Vagina (tissue), 2 donors: ENCODE measurements around the gene ZBED1. TPM values are rescaled to one million over a fixed set of nuclear protein-coding genes. Genes with fewer than 3 reads are reported as not detected.
"Not testable (repeated sequence)": the region's sequence is repeated elsewhere in the genome, so short reads cannot be mapped to it uniquely, and the experiment has no call there.

ENCODE experiments used
- DNase-seq, 2 donors: peaks; one replicate each; pipeline ENCODE4 v3.0.0-alpha.2; 2017; ENCODE audit errors: extremely low spot score in 2 of 2
- H3K27ac ChIP-seq: fragments of 200-600 bp; sonication (generic); one replicate; pipeline ENCODE4 v1.5.1; 2019
- H3K27me3 ChIP-seq: fragments of 200-600 bp; sonication (generic); one replicate; pipeline ENCODE4 v1.5.1; 2019
- H3K36me3 ChIP-seq, 2 donors: fragments of 200-600 bp; sonication (generic); one replicate each; pipeline ENCODE4 v1.5.1; 2017 to 2019
- H3K4me1 ChIP-seq: fragments of 200-600 bp; sonication (generic); one replicate; pipeline ENCODE4 v1.5.1; 2019
- H3K4me3 ChIP-seq, 2 donors: fragments of 200-600 bp; sonication (generic); 1 replicate in 1 of 2; 2 replicates in 1 of 2; pipeline ENCODE4 v1.5.1; 2016 to 2019
- H3K9me3 ChIP-seq: fragments of 200-600 bp; sonication (generic); one replicate; pipeline ENCODE4 v1.5.1; 2019
- POLR2A ChIP-seq, 2 donors: fragments of 450-650 bp; IDR thresholded peaks; one replicate each; pipeline ENCODE4 v1.6.1; 2017; ENCODE audit warnings: antibody characterized with exemption in 2 of 2, mild to moderate bottlenecking in 2 of 2, moderate library complexity in 2 of 2
- POLR2AphosphoS5 ChIP-seq, 2 donors: sonication (generic); formaldehyde crosslinking; IDR thresholded peaks; one replicate each; pipeline ENCODE4 v1.9.0; 2017; ENCODE audit warnings: antibody characterized with exemption in 2 of 2, mild to moderate bottlenecking in 2 of 2, low read depth in 1 of 2; ENCODE audit not compliant: insufficient read depth in 1 of 2
- intact Hi-C: fragments of 100-400 bp; cut with DNase I; formaldehyde crosslinking; loops from one replicate; pipeline ENCODE4 v1.15.1; 2023
- total RNA-seq: library from RNA; depleted of rRNA; stranded (reverse); fragments of >200 nt; gene quantifications from one replicate; pipeline ENCODE4 v1.2.3, GENCODE V29; 2016
- TF ChIP-seq, protein P1 (sequence below), 3 experiments: fragments of 450-650 bp in 2 of 3; fragments of 200-600 bp in 1 of 3; sonication (generic) in 1 of 3; IDR thresholded peaks; one replicate each; pipeline ENCODE4 v1.5.1; 2017 to 2019; ENCODE audit warnings: antibody characterized with exemption in 3 of 3, mild to moderate bottlenecking in 2 of 3, moderate library complexity in 2 of 3

ZBED1 gene
- total RNA-seq, 1 donor from 2014 or later = 32.7 TPM

DNA sequence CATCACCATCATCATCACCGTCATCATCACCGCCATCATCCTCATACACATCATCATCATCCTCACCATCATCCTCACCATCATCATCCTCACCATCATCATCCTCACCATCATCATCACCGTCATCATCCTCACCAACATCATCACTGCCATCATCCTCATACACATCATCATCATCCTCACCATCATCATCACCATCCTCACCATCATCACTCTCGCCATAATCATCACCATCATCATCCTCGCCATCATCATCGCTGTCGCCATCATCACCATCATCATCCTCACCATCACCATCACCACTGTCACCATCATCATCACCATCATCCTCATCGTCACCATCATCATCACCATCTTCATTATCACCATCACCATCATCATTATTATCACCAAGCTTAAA, 19.8 kb upstream of the ZBED1 start:
- TF ChIP-seq POLR2A (IDR thresholded peaks at IDR 0.05) (no peak), POLR2AphosphoS5 (IDR thresholded peaks at IDR 0.05; ENCODE audit: insufficient read depth in 1 of 2, low read depth in 1 of 2) (no peak)
- TF ChIP-seq, protein P1, sequence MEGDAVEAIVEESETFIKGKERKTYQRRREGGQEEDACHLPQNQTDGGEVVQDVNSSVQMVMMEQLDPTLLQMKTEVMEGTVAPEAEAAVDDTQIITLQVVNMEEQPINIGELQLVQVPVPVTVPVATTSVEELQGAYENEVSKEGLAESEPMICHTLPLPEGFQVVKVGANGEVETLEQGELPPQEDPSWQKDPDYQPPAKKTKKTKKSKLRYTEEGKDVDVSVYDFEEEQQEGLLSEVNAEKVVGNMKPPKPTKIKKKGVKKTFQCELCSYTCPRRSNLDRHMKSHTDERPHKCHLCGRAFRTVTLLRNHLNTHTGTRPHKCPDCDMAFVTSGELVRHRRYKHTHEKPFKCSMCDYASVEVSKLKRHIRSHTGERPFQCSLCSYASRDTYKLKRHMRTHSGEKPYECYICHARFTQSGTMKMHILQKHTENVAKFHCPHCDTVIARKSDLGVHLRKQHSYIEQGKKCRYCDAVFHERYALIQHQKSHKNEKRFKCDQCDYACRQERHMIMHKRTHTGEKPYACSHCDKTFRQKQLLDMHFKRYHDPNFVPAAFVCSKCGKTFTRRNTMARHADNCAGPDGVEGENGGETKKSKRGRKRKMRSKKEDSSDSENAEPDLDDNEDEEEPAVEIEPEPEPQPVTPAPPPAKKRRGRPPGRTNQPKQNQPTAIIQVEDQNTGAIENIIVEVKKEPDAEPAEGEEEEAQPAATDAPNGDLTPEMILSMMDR (IDR thresholded peaks at IDR 0.05) = no peak
- intact Hi-C loops = no loop called here
- Histone ChIP-seq H3K4me3 (no peak overlapping the region), H3K27me3 (no peaks in the 10 kb centered on the region), H3K36me3 (no peaks in the 10 kb centered on the region), H3K9me3 (no peaks in the 10 kb centered on the region), H3K27ac (no peak overlapping the region), H3K4me1 (no peaks in the 10 kb centered on the region)
- DNase-seq = no peak

GRCh38 chrX:2519638-2520037, 18.9 kb upstream of the ZBED1 start:
- intact Hi-C loops, H3K4me1 ChIP-seq, H3K4me3 ChIP-seq, H3K27me3 ChIP-seq, H3K27ac ChIP-seq, H3K9me3 ChIP-seq, H3K36me3 ChIP-seq, DNase-seq: not testable (repeated sequence)

DNA sequence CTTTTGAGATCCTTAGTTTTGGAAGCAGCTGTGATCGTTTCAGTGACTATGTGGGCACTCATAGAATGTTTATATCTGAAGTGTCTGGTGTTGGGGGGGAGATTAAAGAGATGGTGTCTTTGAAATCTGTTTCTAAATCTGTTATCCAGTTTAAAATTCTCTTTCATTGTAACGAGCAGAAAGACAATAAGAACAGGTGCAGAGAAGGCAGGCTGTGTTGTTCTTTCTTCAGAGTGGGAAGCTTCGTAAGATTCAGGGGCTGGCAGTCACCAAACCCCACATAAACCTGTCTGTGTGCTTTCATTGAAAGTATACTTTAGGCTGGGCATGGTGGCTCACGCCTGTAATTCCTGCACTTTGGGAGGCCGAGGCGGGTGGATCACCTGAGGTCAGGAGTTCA, 16.3 kb upstream of the ZBED1 start:
- TF ChIP-seq POLR2AphosphoS5 (IDR thresholded peaks at IDR 0.05; ENCODE audit: insufficient read depth in 1 of 2, low read depth in 1 of 2) (no peak), POLR2A (IDR thresholded peaks at IDR 0.05) (no peak)
- TF ChIP-seq, protein P1 (IDR thresholded peaks at IDR 0.05) = no peak
- Histone ChIP-seq H3K4me3 (no peak overlapping the region), H3K27ac (no peak overlapping the region), H3K4me1 (no peaks in the 10 kb centered on the region), H3K27me3 (no peaks in the 10 kb centered on the region), H3K36me3 (no peaks in the 10 kb centered on the region), H3K9me3 (no peaks in the 10 kb centered on the region)
- DNase-seq = no peak
- intact Hi-C loops = no loop called here

- H3K4me1 ChIP-seq = no peaks in the 10 kb centered on the region
- no peak for DNase-seq
- no peak overlapping the region for H3K4me3 ChIP-seq
- no peaks in the 10 kb centered on the region for H3K9me3 ChIP-seq
- intact Hi-C loops = no loop called here
- H3K27me3 ChIP-seq = no peaks in the 10 kb centered on the region
- no peaks in the 10 kb centered on the region for H3K36me3 ChIP-seq
- TF ChIP-seq POLR2A (IDR thresholded peaks at IDR 0.05) = no peak
- no peak for TF ChIP-seq POLR2AphosphoS5 (IDR thresholded peaks at IDR 0.05; ENCODE audit: insufficient read depth in 1 of 2, low read depth in 1 of 2)
- TF ChIP-seq, protein P1 (IDR thresholded peaks at IDR 0.05) = no peak
- no peak overlapping the region for H3K27ac ChIP-seq
Measured at GRCh38 chrX:2516623-2517022, 15.8 kb upstream of the ZBED1 start.

GRCh38 chrX:2514131-2514530, 13.4 kb upstream of the ZBED1 start:
- intact Hi-C loops = no loop called here
- Histone ChIP-seq H3K36me3 (no peaks in the 10 kb centered on the region), H3K9me3 (no peaks in the 10 kb centered on the region), H3K27ac (no peak overlapping the region), H3K4me1 (no peaks in the 10 kb centered on the region), H3K27me3 (no peaks in the 10 kb centered on the region), H3K4me3 (no peak overlapping the region)
- TF ChIP-seq POLR2AphosphoS5 (IDR thresholded peaks at IDR 0.05; ENCODE audit: insufficient read depth in 1 of 2, low read depth in 1 of 2) (no peak), POLR2A (IDR thresholded peaks at IDR 0.05) (no peak)
- TF ChIP-seq, protein P1 (IDR thresholded peaks at IDR 0.05) = no peak
- no peak for DNase-seq
